SK-N-MC (cell line): ENCODE measurements around the gene MFAP3.

Experiments
- EZH2 ChIP-seq: fragments of 200-600 bp; sonication (generic); IDR thresholded peaks from one replicate; pipeline ENCODE4 v1.6.1; 2017; ENCODE audit warnings: antibody characterized with exemption
- POLR2AphosphoS5 ChIP-seq: IDR thresholded peaks from 2 replicates; pipeline ENCODE4 v1.6.1; 2012; ENCODE audit warnings: mild to moderate bottlenecking, low read depth, low read length, borderline replicate concordance

- no peak for TF ChIP-seq POLR2AphosphoS5
- TF ChIP-seq EZH2 = no peak
Measured at GRCh38 chr5:154049636-154050035, 10.9 kb downstream of the MFAP3 start.
